ENCODE results near the gene RETREG1. TPM values are rescaled to one million over a fixed set of nuclear protein-coding genes. Genes with fewer than 3 reads are reported as not detected.
"Not testable (repeated sequence)": the region's sequence is repeated elsewhere in the genome, so short reads cannot be mapped to it uniquely, and the experiment has no call there.

RETREG1 gene
- polyA plus RNA-seq, 1 donor: 69.5 TPM

DNA sequence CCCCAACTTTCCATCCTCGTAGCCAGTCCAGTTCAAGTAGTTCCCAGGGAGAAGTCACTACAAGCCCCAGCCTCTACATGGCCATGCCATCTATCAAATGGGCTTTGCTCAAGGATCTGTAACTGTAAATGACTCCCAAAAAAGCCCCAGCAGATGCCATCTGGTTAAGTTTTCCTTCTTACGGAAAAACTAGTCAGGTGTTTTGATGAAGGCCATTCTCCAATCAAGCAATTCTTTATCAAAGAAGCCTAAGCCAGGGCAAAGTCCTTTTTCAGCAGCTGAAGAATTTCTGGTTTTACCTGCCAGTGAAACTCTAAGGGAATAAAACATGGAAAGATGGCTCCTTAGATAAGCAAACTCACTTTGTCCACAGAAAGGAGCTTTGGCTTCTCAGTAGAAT is 129.3 kb downstream of the RETREG1 start:
- DNase-seq (ENCODE audit: low read depth): no peak

DNA sequence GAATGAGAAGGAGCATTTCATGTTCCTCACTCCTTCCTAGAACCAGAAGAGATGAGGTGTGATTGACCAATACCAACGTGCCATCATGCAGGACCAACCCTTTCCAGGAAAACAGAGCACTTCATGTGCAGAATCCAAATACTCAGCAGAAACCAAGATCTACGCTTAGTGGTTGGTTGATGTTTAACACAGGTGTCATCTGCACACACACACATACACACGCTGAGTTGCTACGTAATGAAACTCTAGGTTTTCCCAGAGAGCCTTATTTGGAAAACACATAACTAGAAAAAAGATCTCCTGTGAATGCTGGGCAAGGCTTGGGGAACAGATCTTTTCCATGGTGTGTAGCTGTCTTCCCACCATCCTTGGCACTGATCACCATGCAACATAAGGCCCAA is 130.1 kb downstream of the RETREG1 start:
- DNase-seq (ENCODE audit: low read depth): no peak

DNA sequence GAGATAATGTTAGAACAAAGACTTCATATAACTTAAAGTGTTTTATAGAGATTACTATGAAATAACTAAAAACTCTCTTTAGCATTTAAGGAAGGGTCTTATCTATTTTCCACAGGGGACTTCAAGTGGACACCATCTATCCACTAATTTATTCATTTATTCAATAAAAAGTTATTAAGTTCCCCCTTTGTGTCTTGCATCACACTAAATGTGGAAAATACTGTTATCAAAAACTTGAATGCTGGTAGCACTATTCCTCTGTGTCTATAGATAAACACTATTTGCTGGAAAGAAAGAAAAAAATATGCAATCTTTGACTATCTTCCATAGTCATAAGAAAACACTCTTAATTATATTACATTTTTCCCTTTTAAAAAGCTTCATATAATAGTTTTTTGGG is 131.1 kb downstream of the RETREG1 start:
- no peak for DNase-seq (ENCODE audit: low read depth)

DNA sequence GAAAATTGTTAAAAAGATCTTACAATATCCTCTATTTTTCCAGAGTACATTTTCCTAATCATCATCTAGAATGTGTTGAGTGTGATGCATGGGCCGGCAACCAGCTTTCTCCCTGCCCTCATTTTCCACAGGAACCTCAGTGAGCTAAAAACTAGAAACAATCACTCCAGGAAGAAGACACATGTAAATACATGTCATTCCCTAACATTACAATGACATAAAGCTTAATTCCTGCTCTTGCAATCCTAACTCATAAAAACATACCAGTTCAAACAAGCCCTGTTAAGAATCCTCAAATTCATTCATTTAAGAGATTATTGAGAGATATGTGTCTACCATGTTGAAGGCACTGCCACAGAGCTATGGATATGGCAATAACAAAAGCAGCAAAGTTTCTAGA is 132.7 kb downstream of the RETREG1 start:
- DNase-seq (ENCODE audit: low read depth): no peak

DNA sequence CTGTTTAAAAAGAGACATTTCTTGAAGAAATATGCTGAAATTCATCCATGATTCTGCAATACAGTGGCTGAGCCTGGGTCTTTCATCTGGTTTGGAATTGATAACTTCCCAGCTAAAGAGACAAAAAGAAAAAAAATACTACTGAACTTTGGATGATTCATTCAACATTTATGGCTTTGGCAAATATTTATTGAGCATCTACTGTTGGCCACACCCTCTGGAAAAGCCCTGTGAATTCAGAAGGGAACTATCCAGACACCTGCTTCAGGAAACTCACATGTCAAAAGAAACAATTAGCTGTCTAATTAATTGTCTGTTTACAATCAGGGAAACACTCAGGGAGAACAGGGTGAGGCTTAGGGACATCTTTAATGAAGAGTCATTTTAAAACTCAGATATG is 133.4 kb downstream of the RETREG1 start:
- no peak for DNase-seq (ENCODE audit: low read depth)

DNA sequence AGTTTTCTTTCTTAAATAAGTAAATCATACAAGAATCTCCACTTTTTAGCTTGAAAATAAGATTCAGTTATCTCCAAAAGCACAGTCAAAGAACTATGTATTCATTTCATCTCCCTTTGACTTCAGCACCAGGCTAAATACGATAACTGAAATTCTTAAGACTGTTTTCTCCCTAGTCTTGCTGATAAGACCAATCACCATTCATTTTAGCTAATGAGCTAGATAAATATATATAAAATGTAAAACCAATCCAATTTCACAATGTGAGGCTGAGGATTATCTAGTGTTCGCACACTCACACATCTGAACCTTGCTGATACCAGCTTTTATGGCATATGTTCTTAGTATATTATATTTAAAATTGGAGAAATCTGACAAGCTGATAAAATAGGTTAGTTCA is 133.9 kb downstream of the RETREG1 start:
- no peak for DNase-seq (ENCODE audit: low read depth)

DNA sequence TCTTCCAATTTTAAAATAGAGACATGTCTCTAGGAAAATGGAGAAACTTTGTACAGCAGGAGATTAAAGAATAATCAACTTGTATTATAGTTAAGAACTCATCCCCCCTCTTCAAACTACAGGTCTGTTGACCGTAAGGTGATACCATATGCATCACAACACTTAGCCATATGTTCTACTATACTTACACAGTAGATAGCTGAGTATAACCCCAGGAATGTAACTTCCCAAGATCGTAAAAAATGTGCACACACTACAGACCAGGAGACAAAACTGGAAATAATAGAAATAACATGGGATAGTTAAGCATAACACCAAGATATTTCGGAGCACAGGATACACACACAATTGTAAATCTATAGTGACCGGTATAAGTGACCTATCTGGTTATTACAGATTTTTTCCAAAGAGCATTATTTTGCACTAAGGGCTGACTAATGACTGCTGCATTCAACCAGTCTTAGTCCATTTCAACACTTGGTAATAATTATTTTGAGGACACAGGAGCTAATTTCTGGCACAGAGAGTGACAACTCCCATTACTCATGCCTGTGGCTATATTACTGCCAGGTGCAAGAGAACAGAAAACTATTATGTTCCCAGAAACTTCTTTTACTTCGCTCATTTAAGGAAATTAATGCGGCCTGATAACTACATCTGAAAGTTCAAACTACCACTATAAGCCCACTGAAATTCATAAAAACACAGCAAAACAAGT is 135.8 kb downstream of the RETREG1 start:
- no peak for DNase-seq (ENCODE audit: low read depth)

DNA sequence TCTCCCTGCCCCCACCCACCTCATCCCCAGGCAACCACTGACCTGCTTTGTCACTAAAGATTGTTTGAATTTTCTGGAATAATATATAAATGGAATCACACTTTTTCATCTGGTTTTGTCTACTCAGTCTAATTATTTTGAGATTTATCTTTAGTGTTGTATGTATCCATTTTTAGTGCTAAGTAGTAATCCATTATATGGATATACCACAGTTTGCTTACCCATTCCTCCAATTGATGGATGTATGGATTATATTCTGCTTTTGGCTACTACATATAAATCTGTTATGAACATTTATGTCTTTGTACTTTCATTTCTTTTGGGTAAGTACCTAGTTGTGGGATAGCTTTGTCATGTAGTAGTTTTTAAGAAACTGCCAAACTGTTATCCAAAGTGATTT is 136.7 kb downstream of the RETREG1 start:
- no peak for DNase-seq (ENCODE audit: low read depth)

DNA sequence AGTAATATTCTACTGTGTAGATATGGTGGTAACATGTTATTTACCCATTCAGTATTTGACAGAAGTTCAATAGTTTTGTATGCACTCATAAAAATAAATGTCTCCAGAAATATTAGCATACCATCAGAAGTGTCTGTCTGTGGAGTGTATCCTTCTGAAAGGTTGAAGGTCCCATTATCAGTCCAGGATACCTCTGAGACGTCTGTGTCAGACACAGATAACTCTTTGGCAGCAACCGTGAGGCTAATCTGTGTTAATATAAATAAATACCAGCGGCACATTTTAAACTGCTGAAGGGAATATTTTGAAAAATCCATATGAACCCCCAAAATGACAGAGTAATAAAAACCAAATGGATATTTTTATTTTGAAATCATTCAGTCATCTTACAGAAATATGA is 139.3 kb downstream of the RETREG1 start:
- no peak for DNase-seq (ENCODE audit: low read depth)

DNA sequence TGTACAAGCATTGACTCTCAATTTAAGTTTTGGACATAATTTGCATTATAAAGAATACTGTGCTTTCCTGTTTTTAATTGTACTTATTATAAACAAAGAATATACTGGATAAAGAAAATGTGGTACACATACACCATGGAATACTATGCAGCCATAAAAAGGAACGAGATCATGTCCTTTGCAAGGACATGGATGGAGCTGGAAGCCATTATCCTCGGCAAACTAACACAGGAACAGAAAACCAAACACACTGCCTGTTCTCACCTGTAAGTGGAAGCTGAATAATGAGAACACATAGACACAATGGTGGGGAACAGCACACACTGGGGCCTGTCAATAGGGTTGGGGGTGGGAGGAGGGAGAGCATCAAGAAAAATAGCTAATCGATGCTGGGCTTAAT is 140.4 kb downstream of the RETREG1 start:
- DNase-seq (ENCODE audit: low read depth): not testable (repeated sequence)

DNA sequence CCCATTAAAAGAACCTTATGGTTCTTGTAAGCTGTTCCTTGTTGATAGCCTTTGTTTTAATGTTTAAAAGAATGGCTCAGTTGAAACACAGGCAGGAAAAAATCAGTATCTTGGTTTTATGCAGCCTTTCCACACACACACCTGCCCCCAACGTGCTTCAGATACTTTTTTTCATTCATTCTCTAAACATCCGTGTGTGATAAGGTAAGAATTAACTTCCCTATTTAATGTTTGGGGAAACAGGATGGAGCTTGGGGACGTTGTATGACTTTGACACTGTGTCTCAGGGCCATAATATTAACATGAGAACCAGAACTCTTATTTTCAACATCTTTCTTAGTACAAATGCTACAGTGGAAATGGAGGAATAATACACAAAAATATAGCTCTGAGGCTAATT is 145.4 kb downstream of the RETREG1 start:
- DNase-seq (ENCODE audit: low read depth): no peak

DNA sequence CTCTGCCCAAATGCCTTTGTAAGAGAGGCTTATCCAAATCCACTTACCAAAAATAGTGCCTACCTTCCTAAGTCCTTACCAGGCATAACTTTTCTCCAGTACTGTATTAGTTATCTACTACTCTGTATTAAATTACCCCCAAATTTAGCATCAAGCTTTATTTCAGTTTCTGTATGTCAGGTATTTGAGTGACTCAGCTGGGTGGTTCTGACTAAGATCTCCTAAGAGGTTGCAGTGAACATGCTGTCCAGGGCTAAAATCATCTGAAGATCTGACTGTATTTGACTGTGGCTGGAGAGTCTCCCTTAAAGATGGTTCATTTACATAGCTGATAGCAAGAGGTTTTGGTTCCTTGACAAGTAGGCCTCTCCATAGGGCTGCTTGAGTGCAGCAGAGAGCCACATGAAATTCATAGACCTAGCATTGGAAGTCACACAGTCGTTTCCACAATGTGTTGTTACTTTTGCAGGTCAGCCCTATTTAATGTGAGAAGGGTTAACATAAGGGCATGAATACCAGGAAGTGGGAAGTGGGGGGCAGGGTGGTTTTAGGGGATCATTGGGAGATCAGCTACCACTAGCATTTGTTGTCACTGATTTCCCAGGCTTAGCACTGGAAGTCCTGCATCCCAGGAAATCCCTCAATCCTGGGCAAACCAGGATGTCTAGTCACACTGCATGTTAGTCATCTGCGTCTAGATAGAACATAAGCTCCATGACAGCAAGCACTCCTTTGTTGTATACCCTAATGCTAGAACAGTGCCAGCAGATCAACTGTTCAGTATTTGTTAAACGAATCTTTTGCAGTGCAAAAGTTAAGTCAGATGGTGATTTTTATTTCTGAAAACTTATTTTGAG is 149.2 kb downstream of the RETREG1 start:
- no peak for DNase-seq (ENCODE audit: low read depth)

DNA sequence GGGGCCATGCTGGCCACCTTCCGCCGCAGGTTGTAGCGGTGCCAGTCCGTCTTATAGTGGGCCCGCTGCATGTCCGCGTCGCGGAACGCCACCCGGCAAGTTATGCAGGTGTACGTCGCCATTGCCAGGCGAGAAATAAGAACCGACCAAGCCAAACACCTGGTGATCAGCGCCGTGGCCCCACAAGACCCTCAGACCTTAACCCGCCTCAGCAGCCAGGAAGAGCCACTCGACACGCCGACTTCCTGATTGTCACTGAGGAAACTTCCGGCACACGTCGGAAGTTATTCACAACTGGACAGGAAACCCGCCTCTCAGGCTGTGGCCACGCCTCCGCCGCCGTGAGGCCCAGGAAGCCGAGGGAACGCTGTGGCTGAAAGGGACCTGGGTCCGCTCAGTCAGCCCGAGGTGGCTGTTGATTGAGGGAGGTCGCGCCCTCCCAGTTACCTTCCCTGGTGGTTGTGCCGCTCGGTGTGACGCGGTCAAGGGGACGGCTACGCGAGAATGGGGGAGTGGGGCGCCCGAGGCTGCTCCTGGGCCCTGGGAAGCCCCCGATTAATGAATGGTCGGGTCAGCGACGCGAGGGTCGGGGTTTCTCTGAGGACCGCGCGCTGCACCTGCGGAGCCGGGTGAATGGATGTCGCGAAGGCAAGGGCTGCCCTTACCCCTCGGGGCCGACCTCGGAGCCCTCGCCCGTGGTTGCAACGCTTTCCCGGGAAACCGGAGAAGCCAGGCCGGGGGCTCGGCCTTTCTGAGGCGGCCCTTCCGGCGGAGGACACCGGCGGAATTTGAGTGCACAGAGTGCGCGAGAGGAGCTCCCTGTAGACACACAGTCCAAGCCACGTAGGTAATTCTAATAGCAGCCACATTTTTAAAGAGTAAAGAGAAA is 151.0 kb downstream of the RETREG1 start, which contains the start of gene ZNF622:
Gene ZNF622, minus strand, starts transcription at position 257 of the 889 bp plus-strand sequence. Its CDS starts 135 bp downstream, at position 122.
- DNase-seq (ENCODE audit: low read depth): peak; percentile 89

DNA sequence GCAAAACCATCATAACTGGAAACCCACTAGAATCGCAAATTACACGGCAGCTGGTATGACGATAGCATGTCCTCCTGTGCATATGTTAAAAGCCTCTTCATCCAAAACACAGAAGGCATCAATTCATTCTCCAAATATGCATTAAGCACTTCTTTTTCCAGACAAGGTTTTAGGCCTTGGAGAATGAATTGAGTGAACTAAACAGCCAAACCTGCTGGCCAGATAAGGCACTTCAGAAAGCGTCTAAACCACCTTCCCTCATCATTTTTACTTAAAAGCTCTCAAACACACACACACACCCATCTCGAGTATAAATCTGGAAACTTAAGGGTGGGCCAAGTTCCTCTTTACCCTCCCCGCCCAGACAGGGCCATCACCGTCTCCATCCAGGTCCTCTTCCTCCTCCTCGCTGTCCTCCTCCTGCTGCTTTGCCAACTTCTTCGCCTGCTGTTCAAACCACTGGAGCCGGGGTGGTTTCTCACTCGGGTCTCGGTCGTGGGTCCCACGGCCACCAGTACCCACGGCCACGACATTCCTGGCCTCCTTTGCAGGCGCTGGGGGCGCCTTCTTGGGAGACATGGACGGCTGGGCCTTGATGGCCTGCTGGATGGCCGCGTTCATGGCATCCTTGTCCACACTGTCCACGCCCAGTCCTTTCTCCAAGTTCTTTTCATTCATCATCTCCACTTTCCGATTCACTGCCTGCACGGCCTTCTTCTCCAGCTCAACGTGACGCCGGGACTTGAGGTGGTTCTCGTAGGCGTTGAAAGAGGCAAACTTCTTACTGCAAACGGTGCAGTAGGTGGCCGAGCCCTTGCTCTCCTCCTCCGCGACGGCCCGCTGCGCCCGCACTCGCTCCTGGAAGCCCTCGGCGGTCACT is 151.9 kb downstream of the RETREG1 start:
- no peak for DNase-seq (ENCODE audit: low read depth)

DNA sequence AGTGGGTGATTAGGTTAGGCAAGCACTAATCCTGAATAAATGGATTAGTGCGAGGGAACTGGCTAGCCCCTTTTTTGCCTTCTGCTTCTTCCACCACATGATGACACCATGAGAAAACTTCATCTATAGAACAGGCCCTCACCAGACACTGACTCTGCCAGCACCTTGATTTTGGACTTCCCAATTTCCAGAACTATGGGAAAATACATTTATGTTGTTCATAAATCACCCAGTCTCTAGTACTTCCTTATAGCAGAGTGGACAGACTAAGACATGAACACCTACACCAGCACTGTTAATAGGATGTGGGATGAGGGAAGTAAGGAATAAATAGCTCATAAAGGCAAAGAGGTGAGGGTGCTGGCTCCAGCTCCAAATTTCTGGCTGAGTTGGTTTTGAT is 152.6 kb downstream of the RETREG1 start:
- DNase-seq (ENCODE audit: low read depth): no peak

DNA sequence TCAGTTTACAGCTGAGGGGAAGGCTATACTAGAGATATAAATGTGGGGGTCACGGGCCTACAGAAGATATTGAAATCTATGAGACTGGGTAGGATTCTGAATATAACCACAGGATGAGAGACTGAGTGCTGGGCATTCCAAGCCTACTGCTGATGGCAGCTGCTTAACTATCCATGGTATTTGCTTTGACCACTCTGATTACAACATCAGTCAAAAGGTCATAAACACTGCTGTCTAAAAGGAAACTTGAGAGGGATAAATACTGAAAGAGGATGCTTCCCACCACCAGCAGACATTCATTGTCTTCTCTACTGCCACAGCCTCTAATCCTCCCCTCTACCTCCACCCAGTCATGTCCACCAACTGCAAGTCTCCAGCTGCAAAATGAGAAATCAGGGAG is 155.0 kb downstream of the RETREG1 start:
- no peak for DNase-seq (ENCODE audit: low read depth)

DNA sequence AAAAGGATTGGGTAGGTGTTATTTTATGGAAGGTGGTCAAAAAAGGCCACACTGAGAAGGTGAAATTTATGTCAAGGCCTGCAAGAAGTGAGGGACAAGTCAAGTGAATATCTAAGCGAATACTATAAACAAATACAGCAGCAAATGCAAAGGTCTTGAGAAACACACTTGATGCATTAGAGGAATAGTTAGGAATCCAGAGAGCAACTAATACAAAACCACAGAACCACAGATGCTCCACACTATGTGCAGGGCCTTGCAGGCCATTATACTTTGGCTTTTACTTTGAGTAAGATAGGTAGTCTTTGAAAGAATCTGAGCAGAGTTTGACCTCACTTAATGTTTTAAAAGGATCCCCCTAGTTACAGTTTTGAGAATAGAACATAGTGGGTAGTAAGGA is 155.8 kb downstream of the RETREG1 start:
- DNase-seq (ENCODE audit: low read depth): no peak

DNA sequence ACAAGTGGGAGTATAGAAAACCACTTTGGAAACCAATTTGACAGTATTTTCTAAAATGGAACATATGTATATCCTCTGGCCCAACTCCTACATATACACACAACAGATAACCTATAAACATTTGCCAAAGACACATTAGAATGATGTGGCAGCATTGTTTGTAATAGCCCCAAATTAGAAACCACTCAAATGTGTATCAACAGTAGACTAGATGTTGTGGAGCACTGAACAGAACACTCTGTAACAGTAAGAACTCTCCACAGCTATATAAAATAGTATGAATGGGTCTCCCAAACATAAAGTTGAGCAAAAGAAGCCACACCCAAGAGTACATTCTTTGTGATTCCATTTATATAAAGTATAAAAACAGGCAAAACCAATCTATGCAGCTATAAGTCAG is 157.3 kb downstream of the RETREG1 start:
- no peak for DNase-seq (ENCODE audit: low read depth)

DNA sequence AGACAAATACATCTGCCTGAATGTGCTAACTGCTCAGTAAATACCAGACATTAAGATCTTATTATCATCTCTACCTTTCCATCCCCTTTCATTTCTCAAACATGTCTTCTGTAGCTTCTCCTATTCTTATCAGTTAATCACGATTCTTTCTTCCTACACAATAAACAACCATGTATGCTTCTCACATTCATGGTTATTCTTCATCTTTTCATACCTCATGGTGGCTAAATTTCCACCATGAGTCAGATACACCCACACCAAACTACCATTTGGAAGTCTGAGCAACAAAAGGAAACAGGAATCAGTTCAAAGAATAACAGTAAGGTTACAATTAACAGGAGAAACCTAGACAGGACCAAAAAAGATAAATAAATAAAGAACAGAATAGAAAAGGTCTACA is 158.9 kb downstream of the RETREG1 start:
- DNase-seq (ENCODE audit: low read depth): no peak

DNA sequence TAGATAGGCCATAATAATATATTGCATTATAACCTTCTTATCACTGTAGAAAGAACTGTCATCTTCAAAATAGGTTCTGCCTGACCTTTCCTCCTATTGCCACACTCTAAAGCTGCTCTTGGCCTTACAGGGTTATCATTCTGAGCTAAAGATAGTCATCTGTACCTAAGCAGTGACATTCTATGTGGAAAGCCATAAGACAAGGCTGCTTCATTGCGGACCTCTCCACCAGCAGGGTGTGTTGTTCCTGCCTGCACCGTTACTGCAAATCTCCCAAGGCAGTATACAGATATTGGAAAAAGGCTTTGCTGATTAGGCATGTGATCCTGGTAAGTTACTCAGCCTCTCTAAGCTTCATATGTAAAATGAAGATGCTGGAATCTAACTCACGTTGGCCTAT is 159.3 kb downstream of the RETREG1 start:
- no peak for DNase-seq (ENCODE audit: low read depth)
